Hematopoietic multipotent progenitor cell treated with erythropoietin and hydrocortisone succinate and interleukin-3 and kit ligand, for 17 days (in vitro differentiated cells): Measurements from ENCODE around the gene EML6.
"Not testable (repeated sequence)": the region's sequence is repeated elsewhere in the genome, so short reads cannot be mapped to it uniquely, and the experiment has no call there.

Source experiments
- DNase-seq: peaks from one replicate; pipeline ENCODE4 v3.0.0-alpha.2; 2015; ENCODE audit warnings: low spot score

EML6 gene

DNA sequence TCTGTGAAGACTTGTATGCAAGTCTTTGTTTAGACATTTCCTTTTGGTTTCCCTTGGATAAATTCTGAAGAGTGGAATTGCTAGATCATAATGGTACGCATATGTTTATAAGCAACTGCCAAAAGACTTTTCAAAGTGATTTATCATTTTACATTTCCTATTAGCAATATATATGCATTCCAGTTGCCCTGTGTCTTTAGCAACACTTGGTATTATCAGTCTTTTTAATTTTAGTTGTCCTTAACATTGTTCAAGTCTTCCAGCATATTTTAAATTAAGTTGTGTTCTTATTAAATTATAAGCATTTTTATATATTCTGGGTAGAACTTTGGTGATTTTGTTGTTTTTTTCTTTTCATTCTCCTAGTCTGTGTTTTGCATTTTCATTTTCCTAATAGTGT, 81.8 kb downstream of the EML6 start:
- DNase-seq = no peak

DNA sequence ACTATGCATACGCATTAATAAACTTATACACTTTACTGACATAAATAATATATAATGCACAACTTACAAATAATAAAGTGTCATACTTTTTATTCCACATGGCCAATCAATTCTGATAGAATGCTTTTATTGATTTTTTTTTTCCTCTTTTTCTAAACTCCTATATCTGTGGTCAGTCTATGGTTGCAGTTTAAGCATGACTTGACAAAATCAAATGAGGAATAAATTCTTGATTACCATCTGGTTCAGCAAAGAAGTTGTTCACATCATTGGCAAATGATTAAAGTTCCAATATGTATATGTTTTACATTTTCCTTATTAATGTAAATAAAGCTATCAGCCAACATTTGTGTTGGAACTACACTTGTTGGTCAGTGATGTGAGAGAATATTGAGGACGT, 83.5 kb downstream of the EML6 start:
- no peak for DNase-seq

GRCh38 chr2:54808661-54809060, 85.2 kb downstream of the EML6 start:
- no peak for DNase-seq

- DNase-seq = no peak
Observed at GRCh38 chr2:54809819-54810218, 86.4 kb downstream of the EML6 start.

DNA sequence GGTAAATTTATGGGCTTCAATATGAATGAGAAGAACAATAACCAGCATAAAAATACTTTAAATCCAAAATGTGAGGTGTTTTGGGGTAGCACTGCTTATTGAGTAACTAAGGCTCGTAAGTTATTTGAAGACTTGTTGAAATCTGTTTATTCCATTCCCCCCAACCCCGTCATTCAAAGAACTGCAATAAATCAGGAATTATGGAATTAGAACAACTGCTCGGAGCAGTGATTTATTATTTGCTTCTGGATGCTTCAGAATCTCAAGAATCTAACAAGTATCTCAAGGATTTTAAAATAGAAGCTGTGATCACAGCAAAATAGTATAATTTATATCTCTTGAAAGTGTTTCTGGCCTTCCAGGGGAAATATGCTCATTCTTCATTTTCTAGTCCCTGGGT, 86.8 kb downstream of the EML6 start:
- DNase-seq = no peak

GRCh38 chr2:54813584-54813983, 90.1 kb downstream of the EML6 start:
- no peak for DNase-seq

GRCh38 chr2:54814389-54815147, 91.1 kb downstream of the EML6 start:
- DNase-seq = no peak

DNA sequence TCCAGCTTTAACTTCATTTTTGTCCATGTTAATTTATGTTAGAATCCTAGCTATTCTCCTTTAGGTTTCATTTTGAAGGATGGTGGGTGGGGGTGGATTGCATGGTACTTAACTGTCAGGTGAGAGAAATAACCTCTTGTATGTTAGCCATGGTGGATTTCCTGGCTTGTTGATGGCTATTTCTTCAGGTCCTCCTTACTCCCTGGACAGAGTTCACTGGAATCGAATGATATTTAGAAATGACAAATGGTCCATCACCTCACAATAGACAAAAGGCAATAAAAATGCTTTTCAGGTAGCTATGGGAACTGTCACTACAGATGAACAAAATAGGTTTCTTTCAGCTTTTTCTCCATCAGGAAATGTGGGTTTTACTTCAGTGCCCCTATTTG, 91.7 kb downstream of the EML6 start:
- no peak for DNase-seq

GRCh38 chr2:54818226-54818625, 94.8 kb downstream of the EML6 start:
- DNase-seq = no peak

DNA sequence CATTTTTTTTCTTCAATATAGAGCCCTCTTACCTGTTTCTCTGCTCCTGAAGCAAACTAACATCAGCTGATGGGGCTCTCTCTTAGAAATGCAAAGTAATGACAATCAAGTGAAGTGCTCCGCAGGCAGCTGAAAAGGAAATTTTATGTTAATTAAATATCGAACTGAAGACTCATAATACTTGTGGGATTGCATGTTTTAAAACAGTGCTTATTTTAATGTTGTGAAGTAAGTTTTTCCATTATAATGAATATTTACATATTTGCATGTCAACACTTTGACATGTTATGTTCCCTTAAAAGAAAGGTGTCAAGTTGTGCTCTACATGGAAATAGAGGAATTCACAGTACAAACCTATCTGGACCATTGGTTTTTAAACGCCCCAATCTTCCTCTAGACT, 97.1 kb downstream of the EML6 start:
- no peak for DNase-seq

DNA sequence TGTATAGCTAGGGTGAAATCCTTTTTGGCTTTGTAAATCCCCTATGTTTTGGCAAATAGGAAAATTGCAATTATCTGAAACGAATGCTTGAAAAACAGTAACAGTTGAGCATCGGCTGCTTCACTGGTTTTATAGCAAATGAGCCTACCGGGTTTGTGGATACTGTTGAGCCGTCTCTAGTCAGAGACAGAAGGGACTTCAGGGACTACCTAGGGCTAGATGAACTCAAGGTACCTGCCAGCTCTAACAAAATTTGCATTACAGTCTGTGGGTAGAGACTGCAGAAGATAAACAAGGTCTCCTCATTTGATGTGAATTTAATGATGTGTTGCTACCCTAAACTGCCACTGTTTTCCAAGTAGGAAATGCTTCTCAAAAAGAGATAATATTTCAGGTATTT, 101.1 kb downstream of the EML6 start:
- no peak for DNase-seq

GRCh38 chr2:54830546-54830945, 107.1 kb downstream of the EML6 start:
- DNase-seq = no peak

DNA sequence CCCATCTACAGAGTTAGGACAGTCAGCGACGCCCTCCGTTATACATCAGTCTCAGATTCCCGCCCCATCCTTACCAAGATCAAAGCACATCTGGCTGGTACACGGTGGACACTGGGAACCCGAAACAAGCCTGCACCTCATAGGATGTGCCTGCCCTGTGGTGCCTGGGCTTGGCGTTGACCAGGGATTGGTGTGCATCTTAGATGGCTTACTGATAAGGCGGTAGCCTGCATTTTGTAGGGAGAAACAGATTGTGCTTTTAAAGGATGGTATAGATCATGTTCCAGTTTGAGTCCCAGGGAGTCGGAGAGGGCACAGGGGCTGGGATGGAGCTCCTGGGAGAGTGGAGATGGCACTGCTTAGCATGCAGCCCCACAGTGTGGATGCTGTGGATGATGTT, 108.0 kb downstream of the EML6 start:
- no peak for DNase-seq

GRCh38 chr2:54834721-54835120, 111.3 kb downstream of the EML6 start:
- DNase-seq = no peak

DNA sequence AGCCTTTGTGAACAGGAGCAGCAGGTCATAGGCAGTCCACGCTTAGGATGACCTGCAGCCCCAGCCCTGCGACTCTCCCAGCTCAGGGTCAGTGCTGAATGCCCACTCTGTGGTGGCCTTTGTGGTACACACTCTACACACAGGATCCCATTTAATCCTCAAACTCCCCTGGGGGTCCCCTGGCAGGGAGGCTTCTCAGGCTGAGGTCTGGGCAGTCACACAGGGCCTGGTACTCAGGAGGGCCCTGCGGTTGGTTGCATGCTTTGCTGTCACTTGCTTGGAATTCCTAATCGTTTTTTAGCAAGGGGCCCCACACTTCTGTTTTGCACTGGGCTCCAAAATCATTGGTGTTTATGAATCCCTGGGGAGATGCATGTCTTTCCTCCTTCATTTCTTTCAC, 113.0 kb downstream of the EML6 start:
- DNase-seq = no peak

DNA sequence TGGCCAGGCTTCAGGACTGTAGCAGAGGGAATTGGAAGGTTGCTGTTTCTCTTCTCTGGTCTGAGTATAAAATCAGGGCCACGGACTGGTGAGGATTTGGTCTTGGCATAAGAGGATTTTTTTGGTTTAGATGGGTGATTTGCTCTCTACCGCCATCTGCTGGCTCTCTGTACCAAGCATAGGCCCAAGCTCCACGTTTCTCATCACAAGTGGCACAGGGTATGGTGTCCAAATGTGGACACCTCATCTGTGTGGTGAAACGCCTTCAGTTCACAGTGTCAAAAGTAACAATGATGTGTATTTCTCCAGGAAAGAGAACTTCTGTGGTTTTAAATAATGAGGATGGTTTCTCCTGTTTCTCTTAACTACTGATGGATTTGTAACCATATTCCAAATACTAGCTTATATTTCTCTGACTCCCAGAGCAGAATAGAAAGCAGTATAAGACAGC, 115.1 kb downstream of the EML6 start:
- peak; percentile 69 for DNase-seq

GRCh38 chr2:54839461-54840255, 116.2 kb downstream of the EML6 start:
- no peak for DNase-seq

DNA sequence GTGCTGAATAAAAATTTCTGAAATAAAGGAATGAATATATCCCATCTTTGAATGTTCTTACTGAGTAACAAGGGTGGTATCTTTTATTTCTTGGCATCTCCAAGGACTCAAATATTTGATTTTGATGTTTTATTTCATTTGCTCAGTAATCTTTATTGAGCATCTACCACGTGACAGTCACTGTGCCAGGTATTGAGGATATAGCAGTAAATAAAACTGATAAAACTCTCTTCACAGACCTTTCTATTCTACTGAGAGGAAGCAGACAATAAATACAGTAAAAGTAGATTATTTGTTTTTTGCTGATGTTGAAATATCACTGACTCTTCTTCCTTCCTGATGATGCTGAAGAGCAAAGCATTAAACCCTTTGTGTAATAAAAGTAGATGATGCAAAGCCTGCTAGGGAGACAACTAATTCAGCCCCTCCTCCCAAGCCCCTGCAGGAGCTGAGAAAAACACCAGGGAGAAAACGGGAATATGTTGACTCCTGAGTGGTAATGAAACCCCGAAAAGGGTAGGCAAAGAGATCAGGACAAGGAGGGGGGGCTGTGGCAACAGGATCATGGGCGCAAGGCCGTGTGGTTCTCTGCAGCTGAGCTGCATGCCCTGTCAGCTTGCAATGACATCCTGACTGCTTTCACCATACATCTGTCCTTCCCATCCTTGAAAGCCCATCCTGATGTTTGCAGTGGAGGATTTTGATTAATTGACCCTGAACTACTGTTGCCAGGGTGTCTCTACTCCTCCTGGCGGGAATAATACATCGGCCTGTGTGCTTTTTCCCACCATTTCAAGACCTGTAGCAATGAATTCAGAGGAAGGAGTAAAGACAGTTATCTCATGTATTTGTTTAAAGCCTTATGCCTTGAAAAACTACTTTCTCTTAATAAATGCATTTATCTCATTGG, 117.4 kb downstream of the EML6 start:
- no peak for DNase-seq

DNA sequence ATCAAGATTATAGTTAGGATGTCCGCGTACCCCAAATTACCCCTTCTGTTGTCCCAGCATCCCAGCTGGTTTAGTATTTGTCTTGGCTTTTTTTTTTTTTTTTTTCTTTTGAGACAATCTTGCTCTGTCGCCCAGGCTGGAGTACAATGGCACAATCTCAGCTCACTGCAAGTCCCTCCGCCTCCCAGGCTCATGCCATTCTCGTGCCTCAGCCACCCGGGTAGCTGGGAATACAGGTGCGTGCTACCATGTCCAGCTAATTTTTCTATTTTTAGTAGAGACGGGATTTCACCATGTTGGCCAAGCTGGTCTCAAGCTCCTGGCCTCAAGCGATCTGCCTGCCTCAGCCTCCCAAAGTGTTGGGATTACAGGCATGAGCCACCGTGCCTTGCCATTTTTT, 118.0 kb downstream of the EML6 start:
- DNase-seq = not testable (repeated sequence)

- no peak for DNase-seq
Observed at GRCh38 chr2:54845094-54845493, 121.6 kb downstream of the EML6 start.

DNA sequence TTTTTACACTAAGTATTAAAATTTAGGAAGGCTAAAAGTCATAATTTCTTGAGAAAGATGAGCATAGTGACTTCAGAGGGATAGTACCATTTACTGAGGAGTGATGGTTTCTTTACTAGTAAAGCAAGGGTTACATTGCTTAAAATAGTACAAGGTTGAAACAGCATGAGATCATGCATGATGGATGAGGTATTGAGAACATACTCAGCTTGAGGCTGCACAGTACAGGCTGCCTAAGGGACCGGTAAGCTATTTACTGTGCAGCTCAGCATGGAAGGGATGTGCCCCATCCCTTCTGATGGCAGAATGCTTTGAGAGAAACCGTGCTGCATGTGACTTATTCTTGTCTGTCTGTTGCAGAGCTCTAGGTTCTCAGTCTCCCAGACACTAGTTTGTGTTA, 122.1 kb downstream of the EML6 start:
- no peak for DNase-seq
